HG02970 (cell line): ENCODE measurements around the gene FNTB.
"Not testable (repeated sequence)": the region's sequence is repeated elsewhere in the genome, so short reads cannot be mapped to it uniquely, and the experiment has no call there.

ENCODE experiments used
- ATAC-seq: cut with Tn5 transposase; IDR thresholded peaks from one replicate; pipeline ENCODE4 v1.9.1; 2021; ENCODE audit warnings: mild to moderate bottlenecking, moderate library complexity, moderate number of reproducible peaks; ENCODE audit not compliant: unreplicated experiment, low FRiP score

Gene FNTB

GRCh38 chr14:65010211-65010931 lies 23.7 kb downstream of the FNTB start:
- ATAC-seq = no peak

GRCh38 chr14:65011538-65011937 lies 24.8 kb downstream of the FNTB start:
- no peak for ATAC-seq

- no peak for ATAC-seq
Measured at GRCh38 chr14:65012353-65012752, 25.7 kb downstream of the FNTB start.

- ATAC-seq = no peak
Measured at GRCh38 chr14:65015391-65015790, 28.7 kb downstream of the FNTB start.

GRCh38 chr14:65016471-65016870 lies 29.8 kb downstream of the FNTB start:
- no peak for ATAC-seq

- ATAC-seq = no peak
Measured at GRCh38 chr14:65019944-65020566, 33.4 kb downstream of the FNTB start.

GRCh38 chr14:65024957-65025356 lies 38.3 kb downstream of the FNTB start:
- no peak for ATAC-seq

- ATAC-seq = no peak
Measured at GRCh38 chr14:65025818-65026217, 39.1 kb downstream of the FNTB start.

- ATAC-seq = no peak
Measured at GRCh38 chr14:65026526-65026925, 39.8 kb downstream of the FNTB start.

- no peak for ATAC-seq
Measured at GRCh38 chr14:65027127-65027799, 40.6 kb downstream of the FNTB start.

- ATAC-seq = no peak
Measured at GRCh38 chr14:65028937-65029336, 42.2 kb downstream of the FNTB start.

GRCh38 chr14:65031321-65031720 lies 44.6 kb downstream of the FNTB start:
- not testable (repeated sequence) for ATAC-seq

GRCh38 chr14:65032319-65032718 lies 45.6 kb downstream of the FNTB start:
- no peak for ATAC-seq

- ATAC-seq = no peak
Measured at GRCh38 chr14:65033181-65033580, 46.5 kb downstream of the FNTB start.

GRCh38 chr14:65034021-65034420 lies 47.3 kb downstream of the FNTB start:
- no peak for ATAC-seq

GRCh38 chr14:65035049-65035448 lies 48.4 kb downstream of the FNTB start:
- no peak for ATAC-seq

- ATAC-seq = no peak
Measured at GRCh38 chr14:65038966-65039365, 52.3 kb downstream of the FNTB start.

GRCh38 chr14:65040666-65041433 lies 54.2 kb downstream of the FNTB start:
- no peak for ATAC-seq

- ATAC-seq = no peak
Measured at GRCh38 chr14:65041434-65041915, 54.8 kb downstream of the FNTB start.

GRCh38 chr14:65042296-65042695 lies 55.6 kb downstream of the FNTB start:
- no peak for ATAC-seq
